Brain microvascular endothelial cell (primary cell): ENCODE results near the gene ADAM12.

Experiments used
- DNase-seq: peaks from one replicate; pipeline ENCODE4 v3.0.0-alpha.2; 2020
- H3K27ac ChIP-seq: fragments of 250-450 bp; sonication (Bioruptor Pico); 2 replicates; pipeline ENCODE4 v1.5.1; 2020; ENCODE audit warnings: mild to moderate bottlenecking, moderate library complexity
- H3K27me3 ChIP-seq: fragments of 250-450 bp; sonication (Bioruptor Pico); replicated peaks from 2 replicates; pipeline ENCODE4 v1.5.1; 2020; ENCODE audit warnings: mild to moderate bottlenecking
- H3K36me3 ChIP-seq: fragments of 250-450 bp; sonication (Bioruptor Pico); replicated peaks from 2 replicates; pipeline ENCODE4 v1.5.1; 2020; ENCODE audit warnings: mild to moderate bottlenecking
- H3K4me3 ChIP-seq: 2 replicates; pipeline ENCODE4 v1.5.1; 2011; ENCODE audit warnings: low read depth, mild to moderate bottlenecking, control low read depth, low read length, moderate library complexity
- in situ Hi-C: cut with HindIII; loops from 2 replicates; pipeline ENCODE4 v1.10.0; 2017; ENCODE audit warnings: low sequenced_read_pairs, low pct_ligation_motif_present
- TF ChIP-seq, protein P1 (sequence below): IDR thresholded peaks from 2 replicates; pipeline ENCODE4 v1.5.1; 2011; ENCODE audit warnings: low read depth, mild to moderate bottlenecking, moderate library complexity, low read length, control low read depth, inconsistent platforms; ENCODE audit errors: missing control alignments

Gene ADAM12

DNA sequence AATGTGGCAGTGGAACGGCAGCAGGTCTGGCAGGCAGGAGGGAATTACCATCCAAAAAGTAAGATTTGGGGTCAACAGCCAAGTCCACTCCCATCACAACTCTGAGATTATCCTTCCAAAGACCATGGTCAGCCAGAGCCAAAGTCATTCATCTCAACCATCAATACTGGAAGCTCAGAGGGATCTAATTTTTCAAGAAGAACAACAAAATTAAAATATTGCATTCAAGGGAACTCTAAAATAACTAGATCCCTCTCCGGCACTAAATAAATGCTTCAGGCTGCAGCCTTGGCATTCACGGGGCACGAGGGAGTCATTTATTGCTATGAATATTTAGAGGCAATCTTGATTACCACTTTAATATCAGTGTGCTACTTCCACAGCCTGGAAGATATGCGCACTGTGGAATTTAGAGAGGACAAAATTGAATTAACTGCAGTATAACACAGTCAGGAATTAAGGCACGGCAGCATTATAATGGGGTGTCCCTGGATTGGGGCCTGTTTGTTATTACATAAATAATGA lies 102.0 kb downstream of the ADAM12 start:
- Histone ChIP-seq H3K27ac (no peak overlapping the region), H3K36me3 (no peaks in the 10 kb centered on the region), H3K4me3 (no peak overlapping the region), H3K27me3 (no peaks in the 10 kb centered on the region)
- TF ChIP-seq, protein P1, sequence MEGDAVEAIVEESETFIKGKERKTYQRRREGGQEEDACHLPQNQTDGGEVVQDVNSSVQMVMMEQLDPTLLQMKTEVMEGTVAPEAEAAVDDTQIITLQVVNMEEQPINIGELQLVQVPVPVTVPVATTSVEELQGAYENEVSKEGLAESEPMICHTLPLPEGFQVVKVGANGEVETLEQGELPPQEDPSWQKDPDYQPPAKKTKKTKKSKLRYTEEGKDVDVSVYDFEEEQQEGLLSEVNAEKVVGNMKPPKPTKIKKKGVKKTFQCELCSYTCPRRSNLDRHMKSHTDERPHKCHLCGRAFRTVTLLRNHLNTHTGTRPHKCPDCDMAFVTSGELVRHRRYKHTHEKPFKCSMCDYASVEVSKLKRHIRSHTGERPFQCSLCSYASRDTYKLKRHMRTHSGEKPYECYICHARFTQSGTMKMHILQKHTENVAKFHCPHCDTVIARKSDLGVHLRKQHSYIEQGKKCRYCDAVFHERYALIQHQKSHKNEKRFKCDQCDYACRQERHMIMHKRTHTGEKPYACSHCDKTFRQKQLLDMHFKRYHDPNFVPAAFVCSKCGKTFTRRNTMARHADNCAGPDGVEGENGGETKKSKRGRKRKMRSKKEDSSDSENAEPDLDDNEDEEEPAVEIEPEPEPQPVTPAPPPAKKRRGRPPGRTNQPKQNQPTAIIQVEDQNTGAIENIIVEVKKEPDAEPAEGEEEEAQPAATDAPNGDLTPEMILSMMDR, result no peak
- DNase-seq, result no peak
- in situ Hi-C loops, result no loop called here

DNA sequence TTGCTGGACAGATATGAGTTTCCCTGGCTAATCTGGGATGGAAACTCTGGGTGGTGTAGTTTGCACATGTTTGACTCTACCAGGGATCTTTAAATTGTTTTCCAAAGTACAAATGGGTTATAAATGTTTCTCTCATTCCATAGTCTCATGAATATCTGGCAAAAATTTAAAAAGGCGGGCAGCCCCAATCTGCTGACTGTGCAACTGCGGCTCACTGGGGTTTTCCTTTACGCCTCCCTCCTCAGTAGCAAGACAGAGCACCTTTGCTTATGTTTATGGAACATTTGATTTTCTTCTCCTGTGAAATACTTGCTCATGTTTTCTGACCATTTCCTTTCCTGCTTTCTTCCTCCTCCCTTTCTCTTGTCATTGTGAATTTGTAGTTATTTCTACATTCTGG lies 105.0 kb downstream of the ADAM12 start:
- H3K27ac ChIP-seq, result no peak overlapping the region
- no peaks in the 10 kb centered on the region for H3K27me3 ChIP-seq
- in situ Hi-C loops, result no loop called here
- no peaks in the 10 kb centered on the region for H3K36me3 ChIP-seq
- no peak for DNase-seq
- TF ChIP-seq, protein P1, result no peak
- H3K4me3 ChIP-seq, result no peak overlapping the region

DNA sequence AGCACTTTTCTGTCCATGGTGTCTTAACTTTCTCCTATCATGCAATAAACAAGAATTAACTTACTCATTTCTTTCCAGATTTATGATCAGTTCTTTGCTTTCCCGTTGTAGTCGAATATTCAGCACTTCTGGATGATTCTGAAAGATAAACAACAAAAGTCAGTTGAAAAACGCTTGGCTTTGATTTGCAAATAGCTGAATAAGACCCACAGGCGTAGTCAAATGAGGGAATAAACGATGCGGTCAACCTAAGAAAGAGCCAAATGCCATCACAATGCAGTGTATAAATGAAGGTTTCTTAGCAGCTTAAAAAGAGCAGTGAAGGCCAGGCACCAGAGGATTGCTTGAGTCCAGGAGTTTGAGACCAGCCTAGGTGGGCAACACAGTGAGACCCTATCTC lies 109.4 kb downstream of the ADAM12 start:
- Histone ChIP-seq H3K4me3 (no peak overlapping the region), H3K27ac (no peak overlapping the region), H3K36me3 (no peaks in the 10 kb centered on the region), H3K27me3 (no peaks in the 10 kb centered on the region)
- in situ Hi-C loops, result no loop called here
- no peak for DNase-seq
- TF ChIP-seq, protein P1, result no peak

- in situ Hi-C loops, result no loop called here
- TF ChIP-seq, protein P1, result no peak
- no peak for DNase-seq
- Histone ChIP-seq H3K27ac (no peak overlapping the region), H3K4me3 (no peak overlapping the region), H3K36me3 (no peaks in the 10 kb centered on the region), H3K27me3 (no peaks in the 10 kb centered on the region)
These were observed 111.1 kb downstream of the ADAM12 start for GRCh38 chr10:126277181-126277580.

DNA sequence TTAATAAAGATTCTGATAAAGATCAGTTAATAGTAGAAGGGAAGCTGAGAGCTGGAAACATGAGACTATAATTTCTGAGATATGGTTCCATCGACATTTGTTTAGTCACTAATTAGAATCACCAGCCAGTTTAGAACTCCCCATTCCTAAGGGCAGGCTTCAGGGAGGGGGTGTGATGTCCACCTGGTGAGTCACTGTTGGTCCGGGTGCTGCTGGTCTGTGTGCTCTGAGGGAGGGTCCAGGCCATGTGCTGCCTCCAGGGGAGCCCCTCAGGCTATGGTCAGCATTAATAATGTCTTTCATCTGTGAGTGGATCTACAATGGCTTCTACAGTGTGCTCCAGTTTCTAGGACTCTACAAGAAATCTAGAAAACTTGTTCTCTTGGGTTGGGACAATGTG lies 115.8 kb downstream of the ADAM12 start:
- Histone ChIP-seq H3K27ac (no peak overlapping the region), H3K4me3 (no peak overlapping the region), H3K36me3 (no peaks in the 10 kb centered on the region), H3K27me3 (no peaks in the 10 kb centered on the region)
- TF ChIP-seq, protein P1, result no peak
- no peak for DNase-seq
- in situ Hi-C loops, result no loop called here

DNA sequence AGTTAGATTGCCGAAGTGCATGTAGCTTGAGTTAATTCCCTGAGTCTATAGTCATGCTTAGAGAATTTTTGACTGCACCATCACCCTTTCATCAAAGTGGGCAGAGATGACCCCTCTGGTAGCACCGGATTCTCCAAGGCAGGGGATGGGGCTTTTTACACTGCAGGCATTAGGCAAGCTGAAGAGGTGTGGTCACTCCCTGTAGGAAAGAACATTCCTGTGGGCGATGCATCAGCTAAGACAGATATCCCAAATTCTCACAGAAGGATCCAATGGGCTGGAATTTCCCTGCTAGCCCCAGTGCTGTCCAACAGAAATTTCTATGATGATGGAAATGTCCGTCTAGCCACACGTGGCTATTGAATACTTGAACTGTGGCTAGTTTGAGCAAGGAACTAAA lies 118.2 kb downstream of the ADAM12 start:
- no peak for DNase-seq
- no peak overlapping the region for H3K27ac ChIP-seq

More for the DNA sequence above, 118.2 kb downstream of the ADAM12 start:
- H3K4me3 ChIP-seq, result no peak overlapping the region
- TF ChIP-seq, protein P1, result no peak
- H3K27me3 ChIP-seq, result no peaks in the 10 kb centered on the region
- H3K36me3 ChIP-seq, result no peaks in the 10 kb centered on the region
- in situ Hi-C loops, result no loop called here
